GM13977 (cell line): ENCODE data around the gene OR10H1.

Source experiments
- DNase-seq: peaks from one replicate; pipeline ENCODE4 v3.0.0; 2012; ENCODE audit warnings: low spot score
- CTCF ChIP-seq: IDR thresholded peaks from 2 replicates; pipeline ENCODE4 v1.5.1; 2012; ENCODE audit warnings: mild to moderate bottlenecking, control low read depth; ENCODE audit not compliant: insufficient read depth; ENCODE audit errors: extremely low read depth, missing control alignments
- in situ Hi-C: fragments of 300-500 bp; cut with MboI; formaldehyde crosslinking; loops from one replicate; pipeline ENCODE4 v1.12.0; 2022; ENCODE audit warnings: low sequenced_read_pairs, low pct_unique_long_range_greater_than_20kb, mixed read lengths, inconsistent platforms; ENCODE audit not compliant: unreplicated experiment

The OR10H1 gene

GRCh38 chr19:15769586-15769985, 45.9 kb downstream of the OR10H1 start:
- DNase-seq, result no peak
- in situ Hi-C loops, result no loop called here
- TF ChIP-seq CTCF, result no peak

- in situ Hi-C loops, result no loop called here
- DNase-seq, result no peak
Observed at GRCh38 chr19:15759962-15760565, 55.4 kb downstream of the OR10H1 start.

DNA sequence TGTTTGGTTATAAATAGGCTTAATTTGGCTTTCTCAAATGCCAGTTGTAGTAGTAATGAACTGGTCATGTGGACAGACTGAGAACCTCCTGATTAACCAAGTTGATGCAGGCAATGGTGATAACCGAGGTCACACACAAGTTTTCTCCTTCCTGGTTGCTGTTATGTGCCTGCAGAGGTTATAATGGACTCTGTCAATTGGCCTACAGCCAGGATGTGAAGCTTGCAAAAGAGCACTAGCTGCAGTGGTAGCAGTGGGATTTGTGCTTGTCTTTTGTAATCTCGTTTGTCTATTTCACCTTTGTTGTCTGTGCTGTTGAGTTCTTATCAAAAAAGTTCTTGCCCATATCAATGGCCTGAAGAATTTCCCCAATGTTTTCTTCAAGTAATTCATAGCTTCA, 57.1 kb downstream of the OR10H1 start:
- in situ Hi-C loops, result no loop called here
- TF ChIP-seq CTCF, result no peak
- no peak for DNase-seq

More at GRCh38 chr19:15759962-15760565, 55.4 kb downstream of the OR10H1 start:
- TF ChIP-seq CTCF, result no peak
